K562 (cell line): ENCODE measurements around the gene VPS11. TPM values are rescaled to one million over a fixed set of nuclear protein-coding genes. Genes with fewer than 3 reads are reported as not detected.

Source experiments
- ATF1 ChIP-seq, 2 experiments: fragments of 450-650 bp in 1 of 2; IDR thresholded peaks; 2 replicates each; pipeline ENCODE4 v1.6.1; 2016; ENCODE audit warnings: missing compliant biosample characterization in 1 of 2, missing genetic modification characterization in 1 of 2
- BCLAF1 ChIP-seq, 2 experiments: fragments of 450-650 bp in 1 of 2; IDR thresholded peaks; 2 replicates each; pipeline ENCODE4 v1.6.1; 2011 to 2017; ENCODE audit warnings: low read depth in 2 of 2, antibody characterized with exemption in 1 of 2, borderline replicate concordance in 1 of 2, low read length in 1 of 2, mild to moderate bottlenecking in 1 of 2, mixed read lengths in 1 of 2; ENCODE audit not compliant: control insufficient read depth in 1 of 2
- E2F8 ChIP-seq: fragments of 450-650 bp; IDR thresholded peaks from 2 replicates; pipeline ENCODE4 v1.7.1; 2018; ENCODE audit warnings: mild to moderate bottlenecking, low read depth; ENCODE audit not compliant: partially characterized antibody
- ERF ChIP-seq: fragments of 450-650 bp; formaldehyde crosslinking; IDR thresholded peaks from 2 replicates; pipeline ENCODE4 v1.4.0; 2020; ENCODE audit warnings: mild to moderate bottlenecking, mixed read lengths
- ESRRB ChIP-seq: fragments of 250-450 bp; sonication (Bioruptor Pico); IDR thresholded peaks from 2 replicates; pipeline ENCODE4 v1.5.0; 2020; ENCODE audit warnings: mild to moderate bottlenecking, moderate library complexity, borderline replicate concordance
- GATA2 ChIP-seq: sonication (generic); formaldehyde crosslinking; IDR thresholded peaks from 2 replicates; pipeline ENCODE4 v1.4.0; 2020; ENCODE audit warnings: mild to moderate bottlenecking, missing genetic modification reagents
- NFYB ChIP-seq: IDR thresholded peaks from 2 replicates; pipeline ENCODE4 v1.6.1; 2011; ENCODE audit warnings: mild to moderate bottlenecking, moderate library complexity; ENCODE audit not compliant: insufficient read length; ENCODE audit errors: extremely low read depth
- PCBP1 ChIP-seq: fragments of 200-400 bp; formaldehyde crosslinking; IDR thresholded peaks from 2 replicates; pipeline ENCODE4 v1.6.1; 2018; ENCODE audit warnings: mild to moderate bottlenecking, low read depth, low read length; ENCODE audit not compliant: poor library complexity, severe bottlenecking
- POLR2A ChIP-seq: fragments of 450-650 bp; conservative IDR thresholded peaks from 2 replicates; pipeline ENCODE4 v1.6.1; 2016
- PPARD ChIP-seq: fragments of 250-450 bp; sonication (Bioruptor Pico); IDR thresholded peaks from 2 replicates; pipeline ENCODE4 v1.8.0; 2022; ENCODE audit warnings: inconsistent platforms, mild to moderate bottlenecking, moderate library complexity
- TBL1XR1 ChIP-seq, 2 experiments: IDR thresholded peaks; 2 replicates each; pipeline ENCODE4 v1.6.1; 2012; ENCODE audit warnings: improper control_type of control experiment in 2 of 2, low read length in 2 of 2, mild to moderate bottlenecking in 1 of 2
- U2AF2 ChIP-seq: fragments of 200-400 bp; formaldehyde crosslinking; optimal IDR thresholded peaks from 2 replicates; pipeline ENCODE3; 2017; ENCODE audit warnings: low read depth, mild to moderate bottlenecking, low read length
- ZNF311 ChIP-seq: fragments of 250-450 bp; sonication (Bioruptor Pico); IDR thresholded peaks from 2 replicates; pipeline ENCODE4 v1.4.0; 2020; ENCODE audit warnings: mild to moderate bottlenecking, moderate library complexity
- polyA plus RNA-seq, 8 experiments: library from polyadenylated mRNA; depleted of rRNA in 4 of 8; stranded (reverse) in 5 of 8; unstranded in 3 of 8; fragments of >200 nt; fragmentation: Nextera tagmentation in 2 of 8; fragmentation: Illumina TruSeq in 1 of 8; extraction: Ambion mirVana in 2 of 8; extraction: Trizol in 1 of 8; gene quantifications; 2 replicates each; pipeline versions ENCODE4 v1.2.1 to v1.2.3, GENCODE V29; 2011 to 2014; ENCODE audit warnings: inconsistent platforms in 1 of 8, missing spikeins in 1 of 8
- total RNA-seq, 7 experiments: library from RNA; depleted of rRNA in 6 of 7; stranded (reverse); fragments of >200 nt in 6 of 7; fragmentation: Illumina TruSeq in 2 of 7; extraction: Trizol in 2 of 7; gene quantifications; 2 replicates each; pipeline versions ENCODE4 v1.2.1 to v1.2.3, GENCODE V29; 2011 to 2021; ENCODE audit warnings: low replicate concordance in 1 of 7
- TF ChIP-seq, protein P1 (sequence below): fragments of 250-450 bp; sonication (Bioruptor Pico); IDR thresholded peaks from 2 replicates; pipeline ENCODE4 v1.5.0; 2020; ENCODE audit warnings: mild to moderate bottlenecking
- TF ChIP-seq, protein P2 (sequence below): fragments of 450-650 bp; formaldehyde crosslinking; IDR thresholded peaks from 2 replicates; pipeline ENCODE4 v1.4.0; 2020; ENCODE audit warnings: mild to moderate bottlenecking, moderate library complexity
- TF ChIP-seq, protein P3 (sequence below): fragments of 250-450 bp; sonication (Bioruptor Pico); IDR thresholded peaks from 2 replicates; pipeline ENCODE4 v1.8.0; 2021; ENCODE audit warnings: borderline replicate concordance, mild to moderate bottlenecking, moderate library complexity; ENCODE audit not compliant: poor library complexity, severe bottlenecking

VPS11 gene
- total and polyA plus RNA-seq, 9 of the 15 experiments (the other 6 are each of a cell fraction or from before 2014, with no cell fraction given), result 14.1 to 35.5 (median 27.5) TPM

GRCh38 chr11:119084663-119085436, 17.2 kb downstream of the VPS11 start, which contains the start of gene HMBS (continued):
- TF ChIP-seq BCLAF1 (IDR thresholded peaks at IDR 0.05; ENCODE audit: borderline replicate concordance in 1 of 2, control insufficient read depth in 1 of 2, low read depth in 2 of 2, low read length in 1 of 2) (no peak), PCBP1 (no peak), TBL1XR1 (IDR thresholded peaks at IDR 0.05; ENCODE audit: low read length in 2 of 2) (no peak), NFYB (peak; percentile 77), GATA2 (no peak), E2F8 (peak; percentile 76), ERF (CRISPR knock-in tag) (peak; percentile 39; the same call in 1 of the 2 replicates), ZNF311 (CRISPR knock-in tag) (no peak), U2AF2 (no peak), ATF1 (CRISPR knock-in tag; IDR thresholded peaks at IDR 0.05) (no peak), ATF1 (tag; IDR thresholded peaks at IDR 0.05) (peak; percentile 96), POLR2A (peak; percentile 92), PPARD (CRISPR knock-in tag) (no peak), ESRRB (no peak)
- TF ChIP-seq, protein P1, sequence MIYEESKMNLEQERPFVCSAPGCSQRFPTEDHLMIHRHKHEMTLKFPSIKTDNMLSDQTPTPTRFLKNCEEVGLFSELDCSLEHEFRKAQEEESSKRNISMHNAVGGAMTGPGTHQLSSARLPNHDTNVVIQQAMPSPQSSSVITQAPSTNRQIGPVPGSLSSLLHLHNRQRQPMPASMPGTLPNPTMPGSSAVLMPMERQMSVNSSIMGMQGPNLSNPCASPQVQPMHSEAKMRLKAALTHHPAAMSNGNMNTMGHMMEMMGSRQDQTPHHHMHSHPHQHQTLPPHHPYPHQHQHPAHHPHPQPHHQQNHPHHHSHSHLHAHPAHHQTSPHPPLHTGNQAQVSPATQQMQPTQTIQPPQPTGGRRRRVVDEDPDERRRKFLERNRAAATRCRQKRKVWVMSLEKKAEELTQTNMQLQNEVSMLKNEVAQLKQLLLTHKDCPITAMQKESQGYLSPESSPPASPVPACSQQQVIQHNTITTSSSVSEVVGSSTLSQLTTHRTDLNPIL (CRISPR knock-in tag), result no peak
- TF ChIP-seq, protein P2, sequence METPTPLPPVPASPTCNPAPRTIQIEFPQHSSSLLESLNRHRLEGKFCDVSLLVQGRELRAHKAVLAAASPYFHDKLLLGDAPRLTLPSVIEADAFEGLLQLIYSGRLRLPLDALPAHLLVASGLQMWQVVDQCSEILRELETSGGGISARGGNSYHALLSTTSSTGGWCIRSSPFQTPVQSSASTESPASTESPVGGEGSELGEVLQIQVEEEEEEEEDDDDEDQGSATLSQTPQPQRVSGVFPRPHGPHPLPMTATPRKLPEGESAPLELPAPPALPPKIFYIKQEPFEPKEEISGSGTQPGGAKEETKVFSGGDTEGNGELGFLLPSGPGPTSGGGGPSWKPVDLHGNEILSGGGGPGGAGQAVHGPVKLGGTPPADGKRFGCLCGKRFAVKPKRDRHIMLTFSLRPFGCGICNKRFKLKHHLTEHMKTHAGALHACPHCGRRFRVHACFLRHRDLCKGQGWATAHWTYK (CRISPR knock-in tag), result 0 out of 2 replicates have a peak, but pooled peaks have one; percentile 69
- TF ChIP-seq, protein P3, sequence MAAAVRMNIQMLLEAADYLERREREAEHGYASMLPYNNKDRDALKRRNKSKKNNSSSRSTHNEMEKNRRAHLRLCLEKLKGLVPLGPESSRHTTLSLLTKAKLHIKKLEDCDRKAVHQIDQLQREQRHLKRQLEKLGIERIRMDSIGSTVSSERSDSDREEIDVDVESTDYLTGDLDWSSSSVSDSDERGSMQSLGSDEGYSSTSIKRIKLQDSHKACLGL (CRISPR knock-in tag), result peak; percentile 63
